ENCODE measurements around the gene COLEC12.

COLEC12 gene

GRCh38 chr18:267688-268552, 232.6 kb downstream of the COLEC12 start, which contains the start of gene THOC1:
Gene THOC1, minus strand, starts transcription at chr18:268047. Its CDS starts 28 bp downstream, at chr18:268019.
- H3K4me3 ChIP-seq (ENCODE audit: low read depth, low read length): peak within 1 kb of the TSS; percentile 76
- peak; percentile 90 for DNase-seq (ENCODE audit: low read depth)
- TF ChIP-seq, protein P1, sequence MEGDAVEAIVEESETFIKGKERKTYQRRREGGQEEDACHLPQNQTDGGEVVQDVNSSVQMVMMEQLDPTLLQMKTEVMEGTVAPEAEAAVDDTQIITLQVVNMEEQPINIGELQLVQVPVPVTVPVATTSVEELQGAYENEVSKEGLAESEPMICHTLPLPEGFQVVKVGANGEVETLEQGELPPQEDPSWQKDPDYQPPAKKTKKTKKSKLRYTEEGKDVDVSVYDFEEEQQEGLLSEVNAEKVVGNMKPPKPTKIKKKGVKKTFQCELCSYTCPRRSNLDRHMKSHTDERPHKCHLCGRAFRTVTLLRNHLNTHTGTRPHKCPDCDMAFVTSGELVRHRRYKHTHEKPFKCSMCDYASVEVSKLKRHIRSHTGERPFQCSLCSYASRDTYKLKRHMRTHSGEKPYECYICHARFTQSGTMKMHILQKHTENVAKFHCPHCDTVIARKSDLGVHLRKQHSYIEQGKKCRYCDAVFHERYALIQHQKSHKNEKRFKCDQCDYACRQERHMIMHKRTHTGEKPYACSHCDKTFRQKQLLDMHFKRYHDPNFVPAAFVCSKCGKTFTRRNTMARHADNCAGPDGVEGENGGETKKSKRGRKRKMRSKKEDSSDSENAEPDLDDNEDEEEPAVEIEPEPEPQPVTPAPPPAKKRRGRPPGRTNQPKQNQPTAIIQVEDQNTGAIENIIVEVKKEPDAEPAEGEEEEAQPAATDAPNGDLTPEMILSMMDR (conservative IDR thresholded peaks at IDR 0.05; ENCODE audit: low read depth, low read length): no peak

GRCh38 chr18:267380-267687, 233.2 kb downstream of the COLEC12 start:
- TF ChIP-seq, protein P1 (conservative IDR thresholded peaks at IDR 0.05; ENCODE audit: low read depth, low read length): no peak

More at GRCh38 chr18:267380-267687, 233.2 kb downstream of the COLEC12 start:
- H3K4me3 ChIP-seq (ENCODE audit: low read depth, low read length): peak overlapping the region; percentile 76
- DNase-seq (ENCODE audit: low read depth): no peak

All from choroid plexus epithelial cell (primary cell).